ENCODE measurements around the gene FBF1. TPM values are rescaled to one million over a fixed set of nuclear protein-coding genes. Genes with fewer than 3 reads are reported as not detected.
"Not testable (repeated sequence)": the region's sequence is repeated elsewhere in the genome, so short reads cannot be mapped to it uniquely, and the experiment has no call there.

Gene FBF1
- total RNA-seq, 4 donors from 2014 or later: 13.9 to 18.3 (median 15.5) TPM

- Histone ChIP-seq H3K27me3 (no peaks in the 10 kb centered on the region), H3K4me3 (no peak overlapping the region), H3K27ac (no peak overlapping the region), H3K36me3 (peaks cover 13 to 56% (median 21%) of the 10 kb centered on the region in 3 donors), H3K9me3 (no peaks in the 10 kb centered on the region), H3K4me1 (peaks cover 5 to 27% (median 6%) of the 10 kb centered on the region in 3 donors)
- TF ChIP-seq POLR2A (IDR thresholded peaks at IDR 0.05) (no peak), CTCF (IDR thresholded peaks at IDR 0.05) (no peak)
- no peak for DNase-seq
- intact Hi-C loops (cut with DNase I): no loop called here
- 67 to 70% methylated on average over 3 to 4 of the region's 6 CpGs for WGBS, 2 donors
Measured at GRCh38 chr17:75889454-75889853, 51.4 kb downstream of the FBF1 start.

GRCh38 chr17:75888484-75888883, 52.4 kb downstream of the FBF1 start:
- H3K27me3 ChIP-seq: no peaks in the 10 kb centered on the region
- 75 to 84% methylated on average over 6 of the region's 6 CpGs for WGBS, 2 donors
- peaks cover 13 to 56% (median 21%) of the 10 kb centered on the region in 3 donors for H3K36me3 ChIP-seq
- H3K4me3 ChIP-seq: no peak overlapping the region
- no peak for DNase-seq
- intact Hi-C loops (cut with DNase I): no loop called here
- no peak for TF ChIP-seq POLR2A (IDR thresholded peaks at IDR 0.05)
- no peak for TF ChIP-seq CTCF (IDR thresholded peaks at IDR 0.05)
- no peak overlapping the region for H3K27ac ChIP-seq
- peaks cover 0 to 18% (median 0%) of the 10 kb centered on the region in 3 donors for H3K4me1 ChIP-seq
- no peaks in the 10 kb centered on the region for H3K9me3 ChIP-seq

GRCh38 chr17:75885860-75886259, 55.0 kb downstream of the FBF1 start:
- intact Hi-C loops (cut with DNase I); H3K27ac ChIP-seq; H3K4me3 ChIP-seq; H3K9me3 ChIP-seq; DNase-seq; H3K27me3 ChIP-seq: not testable (repeated sequence)
- Histone ChIP-seq H3K4me1 (peaks cover 6 to 24% (median 17%) of the 10 kb centered on the region in 3 donors), H3K36me3 (peaks cover 4 to 34% (median 6%) of the 10 kb centered on the region in 3 donors)
- 79 to 84% methylated on average over 7 of the region's 9 CpGs for WGBS, 2 donors

GRCh38 chr17:75885431-75885830, 55.4 kb downstream of the FBF1 start:
- peaks cover 6 to 28% (median 17%) of the 10 kb centered on the region in 3 donors for H3K4me1 ChIP-seq
- DNase-seq: no peak
- 71 to 78% methylated on average over 7 of the region's 8 CpGs for WGBS, 2 donors
- TF ChIP-seq POLR2A (IDR thresholded peaks at IDR 0.05) (no peak), CTCF (IDR thresholded peaks at IDR 0.05) (no peak)
- no peaks in the 10 kb centered on the region for H3K9me3 ChIP-seq
- H3K27me3 ChIP-seq: no peaks in the 10 kb centered on the region
- no peak overlapping the region for H3K27ac ChIP-seq
- H3K4me3 ChIP-seq: no peak overlapping the region
- intact Hi-C loops (cut with DNase I): no loop called here
- peaks cover 0 to 30% (median 2%) of the 10 kb centered on the region in 3 donors for H3K36me3 ChIP-seq

GRCh38 chr17:75881678-75882454, 59.0 kb downstream of the FBF1 start:
- Histone ChIP-seq H3K9me3 (no peaks in the 10 kb centered on the region), H3K27me3 (no peaks in the 10 kb centered on the region), H3K27ac (peak overlapping the region; percentile 1 to 73 (median 30)), H3K4me1 (peaks cover 15 to 58% (median 19%) of the 10 kb centered on the region in 3 donors), H3K36me3 (no peaks in the 10 kb centered on the region), H3K4me3 (no peak overlapping the region)
- no peak for DNase-seq
- intact Hi-C loops (cut with DNase I): no loop called here
- 61 to 71% methylated on average over 9 to 11 of the region's 15 CpGs for WGBS, 2 donors
- TF ChIP-seq POLR2A (IDR thresholded peaks at IDR 0.05) (no peak), CTCF (IDR thresholded peaks at IDR 0.05) (no peak)

Data from esophagus squamous epithelium (tissue), 5 donors.